PC-9 (cell line): ENCODE measurements around the gene MPHOSPH9.

ENCODE experiments used
- CTCF ChIP-seq: fragments of 200-600 bp; sonication (generic); conservative IDR thresholded peaks from 2 replicates; pipeline ENCODE4 v1.6.1; 2017; ENCODE audit warnings: mixed run types, antibody characterized with exemption, mild to moderate bottlenecking, moderate library complexity
- EZH2 ChIP-seq: fragments of 200-600 bp; sonication (generic); IDR thresholded peaks from 2 replicates; pipeline ENCODE4 v1.8.0; 2017; ENCODE audit warnings: antibody characterized with exemption, low read depth

GRCh38 chr12:123231931-123232330, 1.0 kb downstream of the MPHOSPH9 start:
- no peak for TF ChIP-seq CTCF
- no peak for TF ChIP-seq EZH2
